H9 (cell line): ENCODE data around the gene SMIM9. TPM values are rescaled to one million over a fixed set of nuclear protein-coding genes. Genes with fewer than 3 reads are reported as not detected.

Experiments
- DNase-seq: peaks from one replicate; pipeline ENCODE4 v3.0.0-alpha.2; 2017
- H2AFZ ChIP-seq: one replicate; pipeline ENCODE4 v1.6.1; 2013; ENCODE audit warnings: mild to moderate bottlenecking, low read length, control low read depth, moderate library complexity
- H2AK5ac ChIP-seq: 2 replicates; pipeline ENCODE4 v1.6.1; 2013; ENCODE audit warnings: low read length, control low read depth, mixed read lengths; ENCODE audit not compliant: insufficient read length
- H2BK120ac ChIP-seq: one replicate; pipeline ENCODE4 v1.6.1; 2013; ENCODE audit warnings: low read depth, mild to moderate bottlenecking, low read length, control low read depth, inconsistent platforms; ENCODE audit not compliant: poor library complexity, severe bottlenecking
- H2BK12ac ChIP-seq: 2 replicates; pipeline ENCODE4 v1.6.1; 2013; ENCODE audit warnings: low read length, control low read depth, mixed read lengths, low read depth; ENCODE audit not compliant: insufficient read length
- H2BK15ac ChIP-seq: 2 replicates; pipeline ENCODE4 v1.6.1; 2013; ENCODE audit warnings: low read depth, low read length, control low read depth
- H2BK20ac ChIP-seq: one replicate; pipeline ENCODE4 v1.6.1; 2013; ENCODE audit warnings: low read depth, mild to moderate bottlenecking, low read length, control low read depth, inconsistent platforms; ENCODE audit not compliant: poor library complexity, severe bottlenecking
- H2BK5ac ChIP-seq: 2 replicates; pipeline ENCODE4 v1.6.1; 2013; ENCODE audit warnings: low read length, control low read depth, mixed read lengths; ENCODE audit not compliant: insufficient read length
- H3K14ac ChIP-seq: 2 replicates; pipeline ENCODE4 v1.6.1; 2013; ENCODE audit warnings: low read length, control low read depth; ENCODE audit not compliant: insufficient read depth
- H3K18ac ChIP-seq: 2 replicates; pipeline ENCODE4 v1.6.1; 2013; ENCODE audit warnings: low read depth, mild to moderate bottlenecking, mixed read lengths, low read length, control low read depth; ENCODE audit not compliant: insufficient read length
- H3K23ac ChIP-seq: 2 replicates; pipeline ENCODE4 v1.6.1; 2013; ENCODE audit warnings: low read length, control low read depth, mixed read lengths, low read depth; ENCODE audit not compliant: insufficient read length
- H3K23me2 ChIP-seq: 2 replicates; pipeline ENCODE4 v1.6.1; 2013; ENCODE audit warnings: low read depth, mild to moderate bottlenecking, mixed read lengths, low read length, control low read depth; ENCODE audit not compliant: insufficient read length, poor library complexity, severe bottlenecking
- H3K27ac ChIP-seq: 2 replicates; pipeline ENCODE4 v1.5.1; 2013; ENCODE audit warnings: low read length, control low read depth, mixed read lengths, low read depth; ENCODE audit not compliant: insufficient read length
- H3K27me3 ChIP-seq: 2 replicates; pipeline ENCODE4 v1.6.1; 2013; ENCODE audit warnings: low read length, control low read depth, inconsistent platforms; ENCODE audit not compliant: insufficient read depth
- H3K4ac ChIP-seq: 2 replicates; pipeline ENCODE4 v1.6.1; 2013; ENCODE audit warnings: low read depth, mild to moderate bottlenecking, control low read depth, inconsistent platforms, low read length, moderate library complexity
- H3K4me1 ChIP-seq: 2 replicates; pipeline ENCODE4 v1.6.1; 2013; ENCODE audit warnings: low read length, control low read depth, inconsistent platforms; ENCODE audit not compliant: insufficient read depth
- H3K4me2 ChIP-seq: 2 replicates; pipeline ENCODE4 v1.6.1; 2013; ENCODE audit warnings: low read length, control low read depth, mixed read lengths; ENCODE audit not compliant: insufficient read length, insufficient read depth
- H3K56ac ChIP-seq: 2 replicates; pipeline ENCODE4 v1.6.1; 2013; ENCODE audit warnings: low read depth, mild to moderate bottlenecking, mixed read lengths, low read length, control low read depth; ENCODE audit not compliant: insufficient read length
- H3K79me1 ChIP-seq: 2 replicates; pipeline ENCODE4 v1.6.1; 2013; ENCODE audit warnings: low read depth, mild to moderate bottlenecking, moderate library complexity, low read length, control low read depth, inconsistent platforms; ENCODE audit not compliant: insufficient read depth, poor library complexity, severe bottlenecking
- H3K79me2 ChIP-seq: 2 replicates; pipeline ENCODE4 v1.6.1; 2013; ENCODE audit warnings: low read length, control low read depth, inconsistent platforms; ENCODE audit not compliant: insufficient read depth
- H3K9ac ChIP-seq: 2 replicates; pipeline ENCODE4 v1.6.1; 2013; ENCODE audit warnings: low read length, control low read depth, mixed read lengths; ENCODE audit not compliant: insufficient read length; ENCODE audit errors: extremely low read depth
- H3K9me3 ChIP-seq: one replicate; pipeline ENCODE4 v1.6.1; 2013; ENCODE audit warnings: low read depth, low read length, inconsistent platforms; ENCODE audit not compliant: control insufficient read depth
- H3T11ph ChIP-seq: one replicate; pipeline ENCODE4 v1.6.1; 2013; ENCODE audit warnings: mild to moderate bottlenecking, low read length, control low read depth, inconsistent platforms
- H4K20me1 ChIP-seq: one replicate; pipeline ENCODE4 v1.6.1; 2013; ENCODE audit not compliant: control insufficient read depth, insufficient read length, insufficient read depth
- H4K5ac ChIP-seq: 2 replicates; pipeline ENCODE4 v1.6.1; 2013; ENCODE audit warnings: low read depth, mild to moderate bottlenecking, mixed read lengths, low read length, control low read depth; ENCODE audit not compliant: insufficient read length
- H4K8ac ChIP-seq: replicated peaks from 2 replicates; pipeline ENCODE4 v1.6.1; 2013; ENCODE audit warnings: low read length, control low read depth, mixed read lengths, low read depth; ENCODE audit not compliant: insufficient read length
- H4K91ac ChIP-seq: 2 replicates; pipeline ENCODE4 v1.6.1; 2013; ENCODE audit warnings: low read depth, mild to moderate bottlenecking, moderate library complexity, mixed read lengths, low read length, control low read depth; ENCODE audit not compliant: insufficient read length
- H3K27ac Mint-ChIP-seq, 3 experiments: 2 replicates in 2 of 3; 3 replicates in 1 of 3; pipeline ENCODE4 v1.8.0; 2020 to 2021; ENCODE audit warnings: mixed read lengths in 3 of 3, mild to moderate bottlenecking in 1 of 3, moderate library complexity in 1 of 3
- H3K27me3 Mint-ChIP-seq: 2 replicates; pipeline ENCODE4 v1.8.0; 2021; ENCODE audit warnings: low read depth, mild to moderate bottlenecking, moderate library complexity, mixed read lengths
- H3K36me3 Mint-ChIP-seq, 3 experiments: 2 replicates in 2 of 3; 3 replicates in 1 of 3; pipeline ENCODE4 v1.8.0; 2020 to 2021; ENCODE audit warnings: low read depth in 3 of 3, mixed read lengths in 3 of 3; ENCODE audit not compliant: insufficient read depth in 1 of 3
- H3K4me1 Mint-ChIP-seq, 2 experiments: 2 replicates each; pipeline ENCODE4 v1.8.0; 2020; ENCODE audit warnings: mixed read lengths in 2 of 2
- H3K4me3 Mint-ChIP-seq, 2 experiments: 2 replicates in 1 of 2; 3 replicates in 1 of 2; pipeline ENCODE4 v1.8.0; 2020 to 2021; ENCODE audit warnings: mild to moderate bottlenecking in 2 of 2, mixed read lengths in 2 of 2, moderate library complexity in 1 of 2
- H3K9me3 Mint-ChIP-seq, 2 experiments: 2 replicates in 1 of 2; 3 replicates in 1 of 2; pipeline ENCODE4 v1.8.0; 2020; ENCODE audit warnings: mild to moderate bottlenecking in 2 of 2, mixed read lengths in 2 of 2, moderate library complexity in 1 of 2
- CTCF ChIP-seq: fragments of 200-600 bp; sonication (generic); conservative IDR thresholded peaks from 3 replicates; pipeline ENCODE4 v1.8.0; 2021; ENCODE audit warnings: antibody characterized with exemption, mild to moderate bottlenecking
- WGBS: extraction: QIAGEN DNeasy Blood & Tissue Kit; methylation state at CpG from one replicate; pipeline ENCODE4 v1.1.7; 2013; ENCODE audit warnings: missing lambda C conversion rate, low lambda C conversion rate, mixed read lengths; ENCODE audit not compliant: insufficient read length; ENCODE audit errors: extremely low coverage; 5-methylcytosine and 5-hydroxymethylcytosine counted together
- total RNA-seq: library from RNA; stranded (reverse); gene quantifications from 2 replicates; pipeline ENCODE4 v1.2.1, GENCODE V29; 2021

The SMIM9 gene
- total RNA-seq, 1 experiment from 2014 or later = not detected

- TF ChIP-seq CTCF = no peak
- no peaks in the 10 kb centered on the region for H3K23me2 ChIP-seq
- H3K18ac ChIP-seq = no peak overlapping the region
- H3K79me2 ChIP-seq = no peaks in the 10 kb centered on the region
- H3K9me3 Mint-ChIP-seq = peaks cover 70 to 77% of the 10 kb centered on the region in 2 experiments
- WGBS = no CpG with 5 or more reads among the region's 15 CpGs
- DNase-seq = no peak
- no peak overlapping the region for H2BK120ac ChIP-seq
- no peak overlapping the region for H2BK15ac ChIP-seq
- no peak overlapping the region for H3T11ph ChIP-seq
- no peak overlapping the region for H3K27ac ChIP-seq
- peaks cover 60 to 80% (median 68%) of the 10 kb centered on the region in 3 experiments for H3K36me3 Mint-ChIP-seq
- H2AK5ac ChIP-seq = no peak overlapping the region
- H2BK12ac ChIP-seq = no peak overlapping the region
- H3K4ac ChIP-seq = no peak overlapping the region
- H3K4me1 Mint-ChIP-seq = no peaks in the 10 kb centered on the region
- H3K23ac ChIP-seq = no peak overlapping the region
- no peak overlapping the region for H3K56ac ChIP-seq
- H4K5ac ChIP-seq = no peak overlapping the region
- H3K4me3 Mint-ChIP-seq = no peak overlapping the region
- no peak overlapping the region for H4K8ac ChIP-seq
- no peak overlapping the region for H2BK5ac ChIP-seq
- H2AFZ ChIP-seq = no peak overlapping the region
- no peaks in the 10 kb centered on the region for H3K4me1 ChIP-seq
- no peaks in the 10 kb centered on the region for H4K20me1 ChIP-seq
- no peak overlapping the region for H4K91ac ChIP-seq
- H3K4me2 ChIP-seq = no peak overlapping the region
- no peak overlapping the region for H3K9ac ChIP-seq
- H2BK20ac ChIP-seq = no peak overlapping the region
- H3K27ac Mint-ChIP-seq = peak overlapping the region in 1 of 3 experiments; percentile 70; a peak in 2 of 7 replicates
- H3K27me3 ChIP-seq = no peaks in the 10 kb centered on the region
- H3K9me3 ChIP-seq = peaks cover 54% of the 10 kb centered on the region
- H3K79me1 ChIP-seq = no peaks in the 10 kb centered on the region
- H3K14ac ChIP-seq = no peak overlapping the region
- H3K27me3 Mint-ChIP-seq = no peaks in the 10 kb centered on the region; the same call in 1 of the 2 replicates
Observed at GRCh38 chrX:154775419-154776349, 58.8 kb downstream of the SMIM9 start.
